Urinary bladder (tissue), 4 donors: Measurements from ENCODE around the gene SMIM30. TPM values are rescaled to one million over a fixed set of nuclear protein-coding genes. Genes with fewer than 3 reads are reported as not detected.
"Not testable (repeated sequence)": the region's sequence is repeated elsewhere in the genome, so short reads cannot be mapped to it uniquely, and the experiment has no call there.

ENCODE experiments used
- DNase-seq: peaks from one replicate; pipeline ENCODE4 v3.0.0-alpha.2; 2015; ENCODE audit errors: extremely low spot score
- H3K27ac ChIP-seq: one replicate; pipeline ENCODE4 v1.5.1; 2013; ENCODE audit warnings: low read depth, mild to moderate bottlenecking, moderate library complexity
- H3K36me3 ChIP-seq: one replicate; pipeline ENCODE4 v1.6.1; 2013; ENCODE audit warnings: mild to moderate bottlenecking, moderate library complexity; ENCODE audit not compliant: insufficient read depth
- H3K4me1 ChIP-seq: one replicate; pipeline ENCODE4 v1.6.1; 2013; ENCODE audit warnings: mild to moderate bottlenecking, moderate library complexity; ENCODE audit not compliant: insufficient read depth
- H3K4me3 ChIP-seq: one replicate; pipeline ENCODE4 v1.5.1; 2013; ENCODE audit warnings: low read depth, low read length
- WGBS: extraction: QIAGEN DNeasy Blood & Tissue Kit; methylation state at CpG from one replicate; pipeline ENCODE4 v1.1.7; 2013; 5-methylcytosine and 5-hydroxymethylcytosine counted together
- polyA plus RNA-seq: library from polyadenylated mRNA; stranded (reverse); fragments of 200-250 nt; gene quantifications from one replicate; pipeline ENCODE4 v1.2.3, GENCODE V29; 2013
- total RNA-seq: library from RNA; depleted of rRNA; stranded (reverse); fragments of >200 nt; gene quantifications from one replicate; pipeline ENCODE4 v1.2.3, GENCODE V29; 2014
- donor health status: healthy with polysubstance abuse.
- donor health status: healthy.

The SMIM30 gene
- total and polyA plus RNA-seq, 2 donors, result 43.5 to 97.5 TPM

DNA sequence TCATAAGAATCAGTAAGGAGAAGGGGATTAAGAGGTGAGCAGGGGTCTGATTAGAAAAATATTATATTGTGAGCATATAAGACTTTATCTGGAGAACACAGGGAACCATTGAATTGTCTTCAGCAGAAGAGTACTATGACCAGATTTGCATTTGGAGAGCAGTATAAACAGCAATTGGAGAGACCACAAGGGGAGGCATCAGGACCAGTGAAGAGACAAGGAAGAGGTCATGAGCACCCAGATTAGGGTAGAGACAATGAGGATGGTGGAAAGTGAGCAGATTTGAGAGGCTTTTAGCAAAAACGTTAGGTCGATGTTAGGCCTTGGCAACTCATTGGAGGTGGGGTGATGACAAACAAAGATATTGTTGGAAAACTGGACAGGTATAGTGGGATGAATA lies 13.0 kb upstream of the SMIM30 start:
- Histone ChIP-seq H3K27ac (no peak overlapping the region), H3K4me1 (no peaks in the 10 kb centered on the region), H3K4me3 (no peak overlapping the region), H3K36me3 (no peaks in the 10 kb centered on the region)
- no peak for DNase-seq
- WGBS, result 85% methylated on average over 2 of the region's 2 CpGs

DNA sequence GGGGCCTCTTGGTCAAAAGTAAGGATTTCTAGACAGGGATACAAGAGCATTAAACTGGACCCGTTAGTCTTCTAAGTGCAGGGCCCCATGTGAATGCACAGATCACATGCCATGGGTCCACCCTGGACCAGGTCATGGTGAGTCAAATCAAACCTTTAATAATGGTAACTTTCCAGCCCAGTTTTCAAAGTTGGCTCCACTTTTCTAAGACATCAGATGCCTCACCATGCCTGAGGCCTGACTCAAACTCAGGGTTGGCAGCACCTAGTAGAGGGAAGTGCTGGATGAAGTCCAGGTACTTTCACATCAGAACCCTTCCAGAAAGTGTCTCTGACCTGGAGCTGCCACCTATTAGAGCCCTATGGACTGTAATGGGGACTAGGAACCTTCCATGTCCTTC lies 9.7 kb upstream of the SMIM30 start:
- no peaks in the 10 kb centered on the region for H3K36me3 ChIP-seq
- H3K4me3 ChIP-seq, result no peak overlapping the region
- 96% methylated on average over 1 of the region's 1 CpG for WGBS
- DNase-seq, result no peak
- no peak overlapping the region for H3K27ac ChIP-seq
- no peaks in the 10 kb centered on the region for H3K4me1 ChIP-seq

DNA sequence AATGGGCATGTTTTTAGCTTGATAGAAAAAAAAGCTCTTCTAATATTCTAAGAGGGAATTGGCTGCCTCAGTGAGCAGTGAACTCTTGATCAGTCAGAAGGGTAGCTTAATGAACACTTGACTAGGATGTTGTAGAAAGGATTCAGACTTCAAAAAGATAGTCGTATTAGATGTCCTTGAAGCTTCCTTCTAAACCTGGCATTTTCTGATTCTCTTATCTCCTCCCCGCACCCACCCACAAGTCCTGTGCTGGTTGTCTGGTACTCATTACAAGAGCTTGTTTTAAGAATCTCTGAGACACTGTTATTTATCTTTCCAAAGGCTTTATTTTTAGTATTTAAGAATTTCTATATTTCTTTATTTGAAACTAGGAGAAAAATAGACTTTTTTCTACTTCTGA lies 7.4 kb upstream of the SMIM30 start:
- no peak overlapping the region for H3K4me3 ChIP-seq
- H3K36me3 ChIP-seq, result no peaks in the 10 kb centered on the region
- DNase-seq, result no peak
- no peak overlapping the region for H3K27ac ChIP-seq
- WGBS, result 70% methylated on average over 2 of the region's 2 CpGs
- H3K4me1 ChIP-seq, result no peaks in the 10 kb centered on the region

DNA sequence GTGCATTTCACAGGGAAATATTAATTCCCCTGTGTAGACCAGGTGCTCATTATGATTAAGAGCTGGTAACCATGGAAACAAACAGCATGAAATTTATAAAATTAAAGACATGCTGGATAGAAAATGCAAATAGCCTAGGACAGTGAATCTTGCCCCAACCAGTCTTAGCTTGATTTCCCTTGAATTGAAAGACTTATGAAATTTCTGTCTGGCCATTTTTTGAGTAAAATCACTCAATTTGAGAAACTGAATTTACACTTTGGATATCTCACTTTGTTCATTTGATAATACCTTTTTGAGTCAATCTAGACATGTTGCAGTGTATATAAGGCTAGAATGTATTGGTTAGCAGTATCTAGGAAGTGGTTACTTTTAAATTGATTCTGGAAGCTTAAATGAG lies 4.4 kb upstream of the SMIM30 start:
- Histone ChIP-seq H3K27ac (no peak overlapping the region), H3K4me3 (no peak overlapping the region), H3K36me3 (no peaks in the 10 kb centered on the region), H3K4me1 (no peaks in the 10 kb centered on the region)
- no peak for DNase-seq

DNA sequence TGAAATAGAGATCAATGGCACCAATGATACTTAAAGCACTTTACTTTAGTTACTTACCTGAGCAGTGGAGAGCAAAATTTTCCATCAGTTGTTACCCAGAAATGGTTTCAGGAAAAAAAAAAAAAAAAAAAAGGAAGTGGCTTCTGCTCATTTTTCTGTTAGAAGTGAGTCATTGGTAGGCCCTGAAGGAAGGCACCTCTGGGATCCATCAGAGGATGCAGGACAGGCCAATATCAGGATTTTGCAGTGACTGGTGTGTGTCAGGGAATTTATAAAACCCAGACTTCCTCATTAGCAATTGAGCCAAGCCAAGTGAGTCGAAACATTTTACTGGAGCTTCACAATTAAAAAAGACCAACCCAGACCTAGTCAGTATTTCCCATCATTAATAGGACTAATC lies 2.3 kb upstream of the SMIM30 start:
- 80% methylated on average over 1 of the region's 1 CpG for WGBS
- no peak for DNase-seq
- no peaks in the 10 kb centered on the region for H3K4me1 ChIP-seq
- no peak overlapping the region for H3K4me3 ChIP-seq
- H3K27ac ChIP-seq, result no peak overlapping the region
- H3K36me3 ChIP-seq, result no peaks in the 10 kb centered on the region

DNA sequence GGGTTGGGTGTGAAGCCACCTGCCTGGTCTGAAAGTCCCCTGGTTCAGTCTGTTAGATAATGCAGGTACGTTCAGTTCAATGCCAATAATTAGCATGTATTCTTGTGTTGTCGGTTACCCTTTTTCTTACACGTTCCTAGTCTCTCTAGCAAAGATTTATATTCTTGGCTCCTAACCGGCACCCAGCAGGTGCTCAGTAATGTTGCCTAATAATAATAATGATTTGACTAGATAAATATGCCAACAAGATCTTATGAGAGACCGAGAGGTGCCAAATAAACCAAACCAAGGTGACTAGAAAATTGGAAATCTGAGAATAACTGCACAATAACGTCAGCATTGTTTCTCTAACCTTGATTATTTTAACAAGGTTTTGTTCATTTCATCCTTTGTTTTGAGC lies 1.1 kb upstream of the SMIM30 start:
- no peak overlapping the region for H3K4me3 ChIP-seq
- H3K27ac ChIP-seq, result no peak overlapping the region
- no peaks in the 10 kb centered on the region for H3K36me3 ChIP-seq
- H3K4me1 ChIP-seq, result no peaks in the 10 kb centered on the region
- no peak for DNase-seq
- whole genome bisulfite sequencing, result 86% methylated on average over 6 of the region's 6 CpGs

DNA sequence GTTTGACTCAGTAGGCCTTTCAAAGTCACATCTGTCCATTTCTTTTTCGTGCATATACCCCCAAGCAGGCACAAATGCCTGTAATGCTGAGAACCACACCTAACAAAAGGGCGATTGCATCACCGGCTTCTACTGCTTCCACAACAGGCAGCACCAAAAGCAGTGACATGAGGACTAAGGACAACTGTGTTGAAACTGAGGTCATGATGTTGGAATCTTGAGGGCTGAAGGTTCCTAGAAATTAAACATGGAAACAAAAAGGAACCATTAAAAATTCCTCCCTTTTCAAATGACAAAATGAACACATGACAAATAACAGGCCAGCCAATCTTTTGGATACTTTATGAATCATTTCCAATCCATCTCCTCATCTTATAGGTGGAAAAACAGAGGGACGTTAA lies 980 bp downstream of the SMIM30 start:
- peak overlapping the region; percentile 73 for H3K4me3 ChIP-seq
- WGBS, result 79% methylated on average over 4 of the region's 4 CpGs
- not testable (repeated sequence) for DNase-seq, H3K36me3 ChIP-seq, H3K4me1 ChIP-seq, H3K27ac ChIP-seq

DNA sequence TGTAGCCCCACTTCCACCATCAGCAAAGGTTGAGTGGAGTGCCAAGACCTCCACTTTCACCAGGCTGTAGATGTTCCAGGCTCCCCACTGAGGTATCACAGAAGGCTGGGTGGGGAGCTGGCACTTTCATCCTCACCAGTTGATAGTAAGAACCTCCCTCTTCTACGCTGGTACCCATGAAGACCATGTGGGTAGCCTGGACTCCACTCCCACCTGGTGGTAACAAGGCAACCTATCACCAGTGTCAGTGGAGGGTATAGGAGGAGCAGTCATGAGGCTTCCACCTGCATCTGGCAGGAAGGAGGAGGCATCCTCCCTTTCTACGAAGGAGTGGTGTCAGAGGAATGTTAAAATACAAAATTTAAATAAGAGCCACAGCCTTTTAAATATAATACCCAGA lies 4.4 kb downstream of the SMIM30 start:
- no peak for DNase-seq
- no peak overlapping the region for H3K4me3 ChIP-seq
- no peak overlapping the region for H3K27ac ChIP-seq
- no peaks in the 10 kb centered on the region for H3K4me1 ChIP-seq
- no peaks in the 10 kb centered on the region for H3K36me3 ChIP-seq
- 80% methylated on average over 2 of the region's 2 CpGs for WGBS

DNA sequence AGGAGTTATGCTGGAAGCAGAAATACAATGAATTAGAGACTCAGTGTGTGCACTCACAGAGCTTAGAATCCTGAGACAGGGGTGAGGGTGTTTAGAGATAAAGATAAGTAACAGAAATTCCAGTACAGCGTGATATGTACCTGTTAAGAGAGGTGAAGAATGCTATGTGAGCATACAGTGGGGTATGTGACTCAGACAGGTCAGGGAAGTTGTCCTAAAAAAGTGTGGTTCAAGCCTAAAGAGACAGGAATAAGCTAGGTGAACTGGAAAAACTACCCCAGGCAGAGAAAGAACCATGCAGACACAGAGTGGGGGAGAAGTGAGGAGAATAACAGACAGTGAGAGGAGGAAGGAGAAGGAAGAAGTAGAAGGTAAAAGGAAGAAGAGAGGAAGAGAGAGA lies 8.6 kb downstream of the SMIM30 start:
- H3K4me1 ChIP-seq, result no peaks in the 10 kb centered on the region
- H3K4me3 ChIP-seq, result no peak overlapping the region
- DNase-seq, result no peak
- WGBS, result 84% methylated on average over 1 of the region's 1 CpG
- no peaks in the 10 kb centered on the region for H3K36me3 ChIP-seq
- no peak overlapping the region for H3K27ac ChIP-seq

DNA sequence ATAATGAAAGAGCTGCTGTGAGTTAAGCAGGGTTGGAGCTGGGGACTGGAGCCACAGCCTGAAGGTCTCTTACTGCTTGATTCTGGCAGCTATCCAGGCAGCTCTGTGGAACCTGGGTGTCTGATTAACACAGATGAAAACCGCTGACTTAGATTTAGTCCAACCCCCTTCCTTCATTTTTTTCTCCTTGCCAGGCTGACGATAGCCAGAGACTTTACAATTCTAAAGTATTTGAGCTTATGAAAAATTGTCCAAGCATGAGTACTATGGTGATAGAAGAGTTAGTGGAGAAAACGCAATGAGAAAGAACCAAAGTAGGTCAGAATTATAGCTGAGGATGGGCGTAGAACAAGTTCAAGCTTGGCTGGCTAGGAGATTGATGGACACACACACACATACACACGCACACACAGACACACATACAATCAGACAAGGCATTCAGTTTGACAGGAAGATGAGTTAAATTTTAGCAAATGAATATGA lies 18.2 kb downstream of the SMIM30 start:
- 34% methylated on average over 5 of the region's 5 CpGs for WGBS
- no peak overlapping the region for H3K4me3 ChIP-seq
- DNase-seq, result peak; percentile 53
- no peaks in the 10 kb centered on the region for H3K36me3 ChIP-seq
- no peak overlapping the region for H3K27ac ChIP-seq
- H3K4me1 ChIP-seq, result no peaks in the 10 kb centered on the region

DNA sequence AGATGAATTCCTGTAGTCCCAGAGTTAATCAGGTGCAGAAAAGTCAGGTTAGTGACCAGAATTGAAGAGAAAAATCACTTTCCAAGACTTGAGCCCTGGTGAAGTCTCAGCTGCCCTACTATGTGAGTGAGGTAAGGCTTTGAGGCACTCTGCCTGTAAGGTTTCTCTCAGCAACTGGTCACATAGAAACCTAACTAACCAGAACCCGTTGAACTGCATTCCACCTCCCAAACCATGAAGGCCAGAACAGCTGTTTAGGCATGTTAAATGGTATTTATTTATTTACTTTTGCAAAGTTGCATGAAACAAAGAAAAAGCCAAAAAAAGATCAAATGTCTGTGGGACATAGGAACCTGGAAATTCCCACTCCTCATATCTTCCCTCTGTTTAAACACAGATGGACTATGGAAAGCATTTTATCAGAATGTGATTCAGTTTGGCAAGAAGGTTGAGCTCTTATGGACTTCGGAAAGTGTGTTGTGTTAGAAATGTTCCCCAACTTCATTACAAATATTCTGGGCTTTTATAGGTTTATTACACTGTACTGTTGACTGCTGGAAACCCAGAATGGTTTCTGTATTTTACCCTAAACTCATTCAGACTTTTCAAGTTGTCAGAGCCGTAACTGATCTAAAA lies 19.0 kb downstream of the SMIM30 start:
- H3K4me3 ChIP-seq, result no peak overlapping the region
- no peaks in the 10 kb centered on the region for H3K4me1 ChIP-seq
- WGBS, result 35% methylated on average over 3 of the region's 3 CpGs
- H3K27ac ChIP-seq, result peak overlapping the region; percentile 50
- H3K36me3 ChIP-seq, result no peaks in the 10 kb centered on the region
- peak; percentile 66 for DNase-seq

DNA sequence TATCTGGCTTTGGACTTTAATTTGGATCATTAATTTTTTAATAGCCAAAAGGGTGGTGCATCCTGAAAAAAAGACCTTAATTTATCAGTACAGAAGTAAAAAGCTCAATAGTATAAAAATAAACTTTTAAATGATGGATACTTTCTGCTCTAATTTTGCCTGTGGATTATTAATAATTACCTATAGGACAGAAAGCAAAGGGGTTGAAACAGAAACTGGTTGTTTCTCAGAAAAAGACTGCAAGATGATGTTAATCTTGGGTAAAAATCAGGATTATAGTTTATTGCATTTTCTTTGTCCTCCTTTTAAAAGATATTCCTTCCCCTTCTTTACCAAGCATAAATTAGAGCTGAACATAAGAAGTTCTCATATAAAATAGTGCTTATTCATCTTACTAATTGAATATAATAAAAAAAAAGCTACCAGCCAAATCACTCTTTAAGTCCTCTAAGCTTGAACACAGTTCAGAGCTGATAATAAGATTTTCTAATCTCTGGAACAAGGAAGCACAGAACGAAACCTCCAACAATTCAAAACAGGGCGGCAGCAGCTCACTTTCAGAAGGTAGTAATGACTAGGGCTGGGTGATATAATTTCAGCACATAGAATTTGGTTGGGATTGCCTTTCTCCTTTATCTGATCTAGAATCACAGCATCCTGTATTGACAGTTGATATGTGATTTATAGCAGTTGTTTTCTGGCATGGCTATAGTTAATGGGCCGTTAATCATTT lies 23.7 kb downstream of the SMIM30 start:
- H3K36me3 ChIP-seq, result no peaks in the 10 kb centered on the region
- H3K27ac ChIP-seq, result no peak overlapping the region
- no peak for DNase-seq
- no peak overlapping the region for H3K4me3 ChIP-seq
- WGBS, result 86% methylated on average over 3 of the region's 3 CpGs
- no peaks in the 10 kb centered on the region for H3K4me1 ChIP-seq

DNA sequence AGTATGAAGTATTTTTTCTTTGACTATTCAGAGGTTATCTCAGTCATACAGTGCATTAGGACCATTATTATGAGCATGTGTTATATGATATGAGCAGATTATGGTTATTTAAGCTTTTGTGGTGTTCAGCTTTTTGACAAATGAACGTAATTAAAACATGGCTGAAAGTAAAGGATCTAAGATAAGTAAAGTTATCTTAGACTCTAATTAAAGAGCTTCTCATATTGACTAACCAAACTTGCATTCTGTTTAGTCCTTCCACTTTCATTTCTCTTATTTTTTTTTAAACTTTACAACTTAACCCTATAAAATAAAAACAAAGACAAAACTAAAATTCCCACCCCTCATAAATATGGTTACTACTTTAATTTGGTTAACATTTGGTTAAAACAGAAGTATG lies 24.8 kb downstream of the SMIM30 start:
- DNase-seq, result no peak
- Histone ChIP-seq H3K27ac (no peak overlapping the region), H3K4me3 (no peak overlapping the region), H3K36me3 (no peaks in the 10 kb centered on the region), H3K4me1 (no peaks in the 10 kb centered on the region)
- 94% methylated on average over 1 of the region's 1 CpG for WGBS

DNA sequence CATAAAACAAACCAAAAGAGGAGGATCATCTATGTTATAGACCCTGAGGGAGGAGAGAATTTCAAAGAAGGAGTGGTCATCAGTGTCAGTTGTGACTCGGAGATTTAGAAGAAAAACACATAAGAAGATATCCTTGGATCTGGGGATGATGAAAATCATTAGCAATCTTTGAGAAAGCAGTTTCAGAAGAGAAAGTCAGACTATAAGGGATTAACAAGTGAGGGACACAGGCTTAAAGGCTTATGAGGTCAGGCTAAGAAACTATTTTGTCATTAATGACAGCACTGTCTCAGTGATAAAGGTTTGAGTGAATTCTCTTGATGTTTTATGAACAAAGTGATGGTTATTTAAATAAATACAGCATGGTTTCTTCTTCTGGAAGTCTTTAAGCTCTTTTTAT lies 25.6 kb downstream of the SMIM30 start:
- WGBS, result 67% methylated on average over 1 of the region's 1 CpG
- Histone ChIP-seq H3K4me1 (no peaks in the 10 kb centered on the region), H3K27ac (no peak overlapping the region), H3K36me3 (no peaks in the 10 kb centered on the region), H3K4me3 (no peak overlapping the region)
- DNase-seq, result no peak
